Fibroblast of skin of left biceps (primary cell): ENCODE measurements around the gene PDE8A.

Experiments used
- DNase-seq, 2 experiments: peaks; one replicate each; pipeline ENCODE4 v3.0.0-alpha.2; 2013; ENCODE audit warnings: low read depth in 2 of 2

Gene PDE8A

GRCh38 chr15:85086855-85087254 is 105.2 kb downstream of the PDE8A start:
- no peak for DNase-seq

- no peak for DNase-seq
Observed at GRCh38 chr15:85088300-85088699, 106.6 kb downstream of the PDE8A start.

- DNase-seq, result no peak
Observed at GRCh38 chr15:85089929-85090597, 108.4 kb downstream of the PDE8A start.

- no peak for DNase-seq
Observed at GRCh38 chr15:85091990-85092389, 110.3 kb downstream of the PDE8A start.

GRCh38 chr15:85094685-85095084 is 113.0 kb downstream of the PDE8A start:
- peak in 1 of 2 experiments; percentile 3 for DNase-seq

GRCh38 chr15:85095566-85095965 is 113.9 kb downstream of the PDE8A start:
- DNase-seq, result no peak

- no peak for DNase-seq
Observed at GRCh38 chr15:85097250-85097649, 115.6 kb downstream of the PDE8A start.

- no peak for DNase-seq
Observed at GRCh38 chr15:85097725-85098124, 116.1 kb downstream of the PDE8A start.

- no peak for DNase-seq
Observed at GRCh38 chr15:85099195-85099803, 117.6 kb downstream of the PDE8A start.

GRCh38 chr15:85100186-85100937 is 118.7 kb downstream of the PDE8A start:
- no peak for DNase-seq

- no peak for DNase-seq
Observed at GRCh38 chr15:85104584-85104983, 122.9 kb downstream of the PDE8A start.

- no peak for DNase-seq
Observed at GRCh38 chr15:85108136-85108535, 126.5 kb downstream of the PDE8A start.

- DNase-seq, result no peak
Observed at GRCh38 chr15:85109333-85109732, 127.7 kb downstream of the PDE8A start.

- no peak for DNase-seq
Observed at GRCh38 chr15:85112997-85113396, 131.3 kb downstream of the PDE8A start.

GRCh38 chr15:85114886-85115285 is 133.2 kb downstream of the PDE8A start:
- DNase-seq, result no peak

- no peak for DNase-seq
Observed at GRCh38 chr15:85116066-85116465, 134.4 kb downstream of the PDE8A start.

- DNase-seq, result no peak
Observed at GRCh38 chr15:85116494-85116893, 134.8 kb downstream of the PDE8A start.

GRCh38 chr15:85116925-85117646 is 135.4 kb downstream of the PDE8A start:
- no peak for DNase-seq

- DNase-seq, result no peak
Observed at GRCh38 chr15:85118173-85118572, 136.5 kb downstream of the PDE8A start.

GRCh38 chr15:85118581-85118980 is 136.9 kb downstream of the PDE8A start:
- no peak for DNase-seq

GRCh38 chr15:85120351-85121113 is 138.9 kb downstream of the PDE8A start:
- no peak for DNase-seq

GRCh38 chr15:85124173-85124572 is 142.5 kb downstream of the PDE8A start:
- no peak for DNase-seq
